A673 (cell line): ENCODE measurements around the gene SCUBE1. TPM values are rescaled to one million over a fixed set of nuclear protein-coding genes. Genes with fewer than 3 reads are reported as not detected.

Experiments used
- BruUV-seq: library from RNA; stranded (reverse); fragments of 400-500 nt; replicated peaks from 2 replicates; lab custom pipeline; 2021; lab: Mats Ljungman, UMichigan
- CTCF ChIA-PET: fragments of 300-600 bp; sonication (Branson Sonifier 250); formaldehyde crosslinking; loops from one replicate; lab custom pipeline; 2022; ENCODE audit warnings: antibody characterized with exemption; lab: Charles Lee
- POLR2A ChIA-PET: fragments of 300-600 bp; sonication (Branson Sonifier 250); formaldehyde crosslinking; loops from one replicate; lab custom pipeline; 2022; ENCODE audit warnings: antibody characterized with exemption; ENCODE audit not compliant: low non-redundant PET; lab: Charles Lee
- DNase-seq: peaks from one replicate; pipeline ENCODE4 v3.0.0-alpha.2; 2015; ENCODE audit warnings: low spot score
- H3K27ac ChIP-seq: fragments of 200-600 bp; sonication (generic); 2 replicates; pipeline ENCODE4 v1.5.1; 2016; ENCODE audit warnings: mixed run types, low read depth, mild to moderate bottlenecking, mixed read lengths, antibody characterized with exemption, low read length; ENCODE audit not compliant: poor library complexity, severe bottlenecking
- H3K27me3 ChIP-seq: fragments of 200-600 bp; sonication (generic); replicated peaks from 2 replicates; pipeline ENCODE4 v1.6.1; 2017; ENCODE audit warnings: mixed run types, low read depth, mild to moderate bottlenecking, mixed read lengths, antibody characterized with exemption, low read length; ENCODE audit not compliant: insufficient read depth, poor library complexity
- H3K36me3 ChIP-seq: fragments of 200-600 bp; sonication (generic); 2 replicates; pipeline ENCODE4 v1.6.1; 2016; ENCODE audit warnings: mixed run types, mild to moderate bottlenecking, mixed read lengths, antibody characterized with exemption, low read length; ENCODE audit not compliant: insufficient read depth, poor library complexity, severe bottlenecking
- H3K4me1 ChIP-seq: fragments of 200-600 bp; sonication (generic); 2 replicates; pipeline ENCODE4 v1.6.1; 2017; ENCODE audit warnings: mixed run types, mild to moderate bottlenecking, mixed read lengths, antibody characterized with exemption, low read length; ENCODE audit not compliant: insufficient read depth, poor library complexity, severe bottlenecking
- H3K4me3 ChIP-seq: fragments of 200-600 bp; sonication (generic); 2 replicates; pipeline ENCODE4 v1.5.1; 2016; ENCODE audit warnings: low read depth, mixed run types, mild to moderate bottlenecking, mixed read lengths, low read length; ENCODE audit not compliant: poor library complexity, severe bottlenecking
- H3K9me3 ChIP-seq: fragments of 200-600 bp; sonication (generic); 2 replicates; pipeline ENCODE4 v1.6.1; 2016; ENCODE audit warnings: mixed run types, low read depth, mild to moderate bottlenecking, mixed read lengths, antibody characterized with exemption, low read length; ENCODE audit not compliant: poor library complexity, severe bottlenecking
- CTCF ChIP-seq: fragments of 300-800, 200-600 bp; sonication (generic); conservative IDR thresholded peaks from 2 replicates; pipeline ENCODE4 v1.5.1; 2017; ENCODE audit warnings: low read depth, mild to moderate bottlenecking, antibody characterized with exemption, low read length, moderate library complexity, mixed read lengths
- EZH2 ChIP-seq: fragments of 200-600 bp; sonication (generic); IDR thresholded peaks from 2 replicates; pipeline ENCODE4 v1.6.1; 2017; ENCODE audit warnings: borderline replicate concordance, low read depth, mild to moderate bottlenecking, mixed read lengths, antibody characterized with exemption, low read length; ENCODE audit not compliant: poor library complexity, severe bottlenecking
- intact Hi-C: fragments of 100-400 bp; cut with micrococcal nuclease; formaldehyde crosslinking; loops from one replicate; pipeline ENCODE4 v1.10.0; 2022; ENCODE audit not compliant: unreplicated experiment
- total RNA-seq: library from RNA; stranded (reverse); gene quantifications from 2 replicates; pipeline ENCODE4 v1.2.3, GENCODE V29; 2021

SCUBE1 gene
- total RNA-seq, 1 experiment from 2014 or later, result 0.24 TPM

GRCh38 chr22:43243324-43243723, 99.8 kb downstream of the SCUBE1 start:
- DNase-seq, result no peak
- Histone ChIP-seq H3K4me1 (no peaks in the 10 kb centered on the region), H3K36me3 (no peaks in the 10 kb centered on the region), H3K27me3 (no peaks in the 10 kb centered on the region), H3K4me3 (no peak overlapping the region), H3K9me3 (no peaks in the 10 kb centered on the region), H3K27ac (no peak overlapping the region)
- TF ChIP-seq EZH2, result no peak
- intact Hi-C loops, result no loop called here
- CTCF ChIA-PET, result no interaction called here
- no TSS peak for BruUV-seq
- POLR2A ChIA-PET, result no interaction called here

GRCh38 chr22:43242627-43243026, 100.5 kb downstream of the SCUBE1 start:
- H3K36me3 ChIP-seq, result no peaks in the 10 kb centered on the region
- no peaks in the 10 kb centered on the region for H3K4me1 ChIP-seq
- ChIA-PET POLR2A (no interaction called here), CTCF (no interaction called here)
- TF ChIP-seq CTCF, result no peak
- TF ChIP-seq EZH2, result no peak
- intact Hi-C loops, result no loop called here
- BruUV-seq, result no TSS peak
- no peak overlapping the region for H3K4me3 ChIP-seq
- H3K27ac ChIP-seq, result no peak overlapping the region
- DNase-seq, result no peak
- no peaks in the 10 kb centered on the region for H3K27me3 ChIP-seq
- no peaks in the 10 kb centered on the region for H3K9me3 ChIP-seq

- no peak overlapping the region for H3K4me3 ChIP-seq
- no TSS peak for BruUV-seq
- TF ChIP-seq EZH2, result no peak
- no peak for TF ChIP-seq CTCF
- ChIA-PET CTCF (no interaction called here), POLR2A (no interaction called here)
- H3K27ac ChIP-seq, result no peak overlapping the region
- H3K9me3 ChIP-seq, result no peaks in the 10 kb centered on the region
- intact Hi-C loops, result no loop called here
- H3K36me3 ChIP-seq, result no peaks in the 10 kb centered on the region
- no peaks in the 10 kb centered on the region for H3K27me3 ChIP-seq
- H3K4me1 ChIP-seq, result no peaks in the 10 kb centered on the region
- DNase-seq, result no peak
These were observed 101.3 kb downstream of the SCUBE1 start for GRCh38 chr22:43241699-43242386.

GRCh38 chr22:43241138-43241597, 102.0 kb downstream of the SCUBE1 start:
- intact Hi-C loops, result no loop called here
- no peak overlapping the region for H3K27ac ChIP-seq
- TF ChIP-seq CTCF, result no peak
- no peak for TF ChIP-seq EZH2
- no TSS peak for BruUV-seq
- no peaks in the 10 kb centered on the region for H3K36me3 ChIP-seq
- no peak overlapping the region for H3K4me3 ChIP-seq
- POLR2A ChIA-PET, result no interaction called here
- no peak for DNase-seq
- H3K9me3 ChIP-seq, result no peaks in the 10 kb centered on the region
- CTCF ChIA-PET, result no interaction called here
- H3K4me1 ChIP-seq, result no peaks in the 10 kb centered on the region
- H3K27me3 ChIP-seq, result no peaks in the 10 kb centered on the region
